ENCODE results near the gene CNNM1.

The CNNM1 gene

DNA sequence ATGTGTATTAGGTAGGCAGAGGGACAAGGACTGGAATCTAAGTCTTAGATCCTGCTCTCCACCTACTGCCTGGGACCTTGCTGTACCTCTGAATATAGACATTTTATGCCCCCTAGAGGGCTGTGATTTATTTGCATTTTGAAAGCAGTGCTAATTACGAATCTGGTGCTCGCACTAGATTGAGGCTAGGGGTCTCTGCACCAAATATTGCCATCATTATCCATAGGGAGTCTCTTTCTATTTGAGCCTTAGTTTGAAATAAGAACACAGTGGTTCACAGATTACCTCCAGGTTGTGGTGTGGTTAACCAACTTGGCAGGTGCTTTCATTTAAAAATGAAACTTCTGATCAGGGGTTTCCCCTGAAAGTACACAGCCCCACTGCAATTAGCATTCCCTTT is 41.8 kb downstream of the CNNM1 start:
- DNase-seq (ENCODE audit: low spot score) = no peak
- no peak for FAIRE-seq

DNA sequence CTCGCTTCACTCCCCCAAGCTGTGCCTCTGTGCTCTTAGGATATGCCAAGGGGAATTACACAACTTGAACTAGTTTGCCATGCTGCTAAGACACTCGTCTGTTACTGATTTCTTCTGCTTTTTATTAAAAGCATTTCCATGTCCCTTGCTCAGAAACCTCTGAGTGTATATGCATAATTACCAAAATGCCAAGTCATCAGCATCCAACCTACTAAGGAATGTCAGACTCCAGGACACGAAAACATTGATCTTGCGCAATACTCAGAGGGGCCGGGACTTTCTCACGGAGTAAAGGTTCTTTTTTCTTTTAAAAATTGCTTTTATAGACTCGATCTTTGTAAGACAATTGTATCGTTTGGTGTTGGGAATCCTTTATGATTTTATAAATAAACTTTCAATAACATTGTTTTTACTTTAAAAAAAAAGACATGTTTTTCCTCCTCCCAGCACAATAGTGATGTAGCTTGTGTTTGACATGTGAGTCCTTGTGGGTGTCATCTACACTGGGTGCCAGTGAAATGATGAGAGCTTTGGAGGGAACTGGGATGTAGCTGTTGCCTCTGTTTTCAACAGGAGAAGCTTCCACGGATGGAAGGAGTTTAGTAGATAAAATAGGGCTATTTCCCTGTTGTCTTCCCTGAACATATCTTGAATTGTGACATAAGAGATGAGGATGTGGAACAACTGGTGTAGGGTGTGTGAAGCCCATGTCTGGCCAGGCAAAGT is 43.6 kb downstream of the CNNM1 start:
- no peak for FAIRE-seq
- DNase-seq (ENCODE audit: low spot score) = no peak

DNA sequence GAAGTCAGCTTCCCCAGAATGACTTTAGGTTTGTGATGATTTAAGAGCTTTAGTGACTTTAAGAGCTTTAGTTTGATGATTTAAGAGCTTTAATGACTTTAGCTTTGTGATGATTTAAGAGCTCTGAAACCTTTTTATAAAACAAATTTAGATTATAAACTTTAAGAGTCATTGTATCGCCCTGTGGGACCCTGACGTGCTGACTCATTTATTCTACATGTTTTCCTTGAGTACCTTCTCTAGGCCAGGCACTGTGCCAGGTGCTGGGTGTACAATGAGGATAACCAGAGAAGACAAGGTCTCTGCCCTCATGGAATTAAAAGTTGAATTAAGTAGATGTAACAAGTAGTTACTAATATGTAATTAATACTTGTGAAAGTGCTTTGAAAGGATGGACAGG is 45.4 kb downstream of the CNNM1 start:
- DNase-seq (ENCODE audit: low spot score) (no peak), FAIRE-seq (no peak)

DNA sequence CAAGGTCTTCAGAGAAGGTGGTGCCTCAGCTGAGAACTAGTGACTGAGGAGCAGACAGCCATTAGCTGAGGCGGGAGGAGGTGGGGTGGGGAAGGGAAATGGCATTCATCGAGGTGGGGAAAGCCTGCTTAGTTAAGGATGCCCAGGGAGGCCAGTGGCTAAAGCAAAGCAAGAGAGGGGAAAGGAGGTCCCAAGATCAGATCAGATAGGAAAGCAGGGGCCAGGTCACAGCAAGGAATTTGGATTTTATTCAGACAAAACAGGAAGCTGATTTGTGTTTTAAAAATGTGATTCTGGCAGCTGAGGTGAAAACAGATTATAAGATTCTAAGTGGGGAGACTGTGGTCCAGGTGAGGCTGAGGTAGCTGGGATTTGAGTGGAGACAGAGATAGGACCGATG is 45.8 kb downstream of the CNNM1 start:
- no peak for DNase-seq (ENCODE audit: low spot score)
- FAIRE-seq = no peak

DNA sequence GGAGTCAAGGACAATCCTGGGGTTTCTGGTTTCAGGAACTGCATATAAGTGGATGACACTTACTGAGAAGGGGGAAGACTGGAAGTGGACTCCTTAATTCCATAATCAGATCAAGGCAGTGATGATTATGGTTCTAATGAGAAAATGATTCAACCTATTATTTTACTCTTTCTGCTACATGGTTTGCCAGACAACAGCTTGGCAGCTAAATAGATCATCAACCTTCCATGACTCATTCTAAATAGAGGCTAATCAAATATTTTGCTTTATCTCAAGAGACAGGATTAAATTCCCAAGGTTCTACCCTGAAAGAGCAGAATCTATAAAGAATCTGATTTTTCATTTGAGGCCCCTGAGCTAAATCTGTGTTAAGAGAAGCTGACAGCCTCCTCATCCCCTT is 46.3 kb downstream of the CNNM1 start:
- no peak for DNase-seq (ENCODE audit: low spot score)

DNA sequence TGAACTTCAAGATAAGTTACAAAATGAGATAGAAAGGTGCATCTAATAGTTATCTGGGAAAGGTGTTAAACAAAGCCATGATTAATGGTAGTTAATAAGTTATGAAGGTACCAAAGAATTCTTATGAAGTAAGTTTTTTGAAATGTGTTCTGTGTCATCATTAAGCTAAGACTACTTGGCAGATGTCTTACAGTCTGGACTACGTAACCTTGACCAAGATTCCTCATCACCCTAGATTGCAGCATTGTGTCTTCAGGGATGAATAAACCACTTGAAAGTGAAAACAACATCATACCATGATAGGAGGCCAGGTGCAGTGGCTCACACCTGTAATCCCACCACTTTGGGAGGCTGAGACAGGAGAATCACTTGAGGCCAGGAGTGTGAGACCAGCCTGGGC is 53.0 kb downstream of the CNNM1 start:
- no peak for DNase-seq (ENCODE audit: low spot score)
- FAIRE-seq = no peak

More for the DNA sequence above, 46.3 kb downstream of the CNNM1 start:
- FAIRE-seq = no peak

DNA sequence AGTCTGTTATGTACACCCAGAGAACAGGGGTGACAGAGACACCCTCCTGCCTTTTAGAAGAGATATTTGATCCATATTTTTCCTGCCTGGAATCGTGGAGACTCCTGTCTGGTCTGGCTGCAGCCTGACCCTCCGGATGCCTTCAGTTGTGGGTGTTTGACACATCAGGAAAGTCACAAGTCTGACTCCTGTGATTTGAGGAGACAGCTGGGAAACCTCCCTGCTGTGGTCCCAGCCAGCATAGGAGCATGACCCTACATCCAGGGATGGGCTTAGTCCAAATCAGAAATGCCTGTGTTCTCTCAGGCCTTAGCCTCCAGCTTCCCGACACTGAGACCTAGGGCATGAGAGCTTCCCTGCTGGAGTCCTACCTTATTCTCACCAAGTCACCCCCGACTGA is 57.9 kb downstream of the CNNM1 start:
- no peak for DNase-seq (ENCODE audit: low spot score)
- FAIRE-seq = no peak

DNA sequence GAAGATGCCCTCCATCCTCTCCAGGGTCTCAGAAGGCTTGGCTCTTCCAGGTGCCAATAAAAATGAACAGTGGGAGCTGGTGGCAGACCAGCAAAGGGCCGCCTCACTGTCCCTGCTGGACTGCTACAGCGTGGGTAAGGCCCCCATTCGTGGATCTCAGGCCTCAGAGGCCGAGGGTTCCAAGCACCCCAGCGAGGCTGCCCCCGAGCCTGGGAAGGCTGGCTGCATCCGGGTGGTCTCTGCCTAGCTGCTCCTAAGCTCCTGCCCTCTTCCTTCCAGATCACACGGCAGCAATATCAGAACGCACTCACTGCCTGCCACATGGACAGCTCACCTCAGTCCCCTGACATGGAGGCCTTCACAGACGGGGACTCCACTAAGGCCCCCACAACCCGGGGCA is 58.4 kb downstream of the CNNM1 start:
- FAIRE-seq = no peak
- no peak for DNase-seq (ENCODE audit: low spot score)

DNA sequence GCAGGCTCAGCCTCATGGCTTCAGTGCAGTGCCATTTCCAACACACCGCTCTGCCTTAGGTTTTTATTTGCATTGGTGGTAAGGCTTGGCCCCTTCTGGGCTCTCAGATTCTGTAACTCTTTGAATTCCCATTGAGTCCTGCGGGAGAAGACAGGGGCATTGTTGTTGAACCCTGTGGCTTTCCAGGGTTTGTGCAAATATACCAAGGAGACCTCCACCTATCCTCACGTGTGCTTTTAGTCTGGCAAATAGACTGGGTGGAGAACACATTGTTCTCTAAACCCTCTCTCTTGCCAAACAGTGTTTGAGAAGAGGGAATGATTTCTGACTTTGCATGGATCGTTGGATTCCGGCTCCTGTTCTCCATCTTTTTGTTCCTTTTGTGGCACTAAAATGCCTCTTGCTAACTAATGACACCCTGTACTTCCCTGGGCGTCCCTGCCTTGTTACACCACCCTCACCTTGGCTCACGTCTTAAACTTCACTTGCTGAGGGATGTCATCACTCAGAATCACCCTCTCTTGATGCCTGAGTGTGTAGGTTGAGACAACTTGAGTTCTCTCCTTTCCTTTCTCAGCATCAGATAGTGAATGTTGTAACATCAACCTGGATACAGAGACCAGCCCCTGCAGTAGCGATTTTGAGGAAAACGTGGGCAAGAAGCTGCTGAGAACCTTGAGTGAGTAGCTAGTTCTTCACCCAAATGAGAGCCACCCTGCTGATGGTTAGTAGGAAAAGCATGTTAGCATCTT is 60.7 kb downstream of the CNNM1 start:
- DNase-seq (ENCODE audit: low spot score) (no peak), FAIRE-seq (no peak)

DNA sequence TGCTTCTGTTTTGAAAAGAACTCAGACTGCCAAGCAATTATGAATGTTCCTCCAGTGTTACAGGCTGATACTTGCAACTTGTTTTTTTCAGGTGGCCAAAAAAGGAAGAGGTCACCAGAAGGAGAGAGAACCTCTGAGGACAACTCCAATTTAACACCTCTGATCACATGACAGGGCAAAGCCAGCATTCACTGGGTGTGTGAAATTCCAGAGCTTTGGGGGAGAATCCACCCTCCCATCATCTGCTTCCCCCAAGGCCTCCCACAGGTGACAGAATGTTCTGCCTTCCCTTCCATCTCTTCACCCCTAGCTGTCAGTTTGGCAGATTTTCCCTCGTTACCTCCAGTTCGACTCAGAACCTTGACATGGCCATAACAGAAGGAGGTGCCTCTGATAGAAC is 62.2 kb downstream of the CNNM1 start:
- FAIRE-seq = no peak
- no peak for DNase-seq (ENCODE audit: low spot score)

DNA sequence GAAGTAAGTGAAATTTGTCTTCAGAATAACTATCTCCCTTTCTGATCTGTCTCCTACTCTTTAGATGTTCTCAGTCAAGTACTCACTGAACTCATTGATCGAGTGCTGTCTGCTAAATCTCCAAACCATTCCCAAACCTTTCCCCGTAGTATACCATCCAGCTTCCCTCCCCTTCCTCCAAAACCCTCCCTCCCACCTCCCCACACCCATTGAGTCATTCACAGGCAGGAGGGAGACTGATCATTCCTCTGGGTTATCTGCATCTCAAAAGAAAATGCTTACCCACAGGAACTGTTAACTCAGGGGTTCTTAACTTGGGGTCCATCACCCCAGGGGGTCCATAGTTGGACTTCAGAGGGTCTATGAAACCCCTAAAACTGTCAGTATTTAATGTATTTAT is 63.9 kb downstream of the CNNM1 start:
- FAIRE-seq = no peak
- DNase-seq (ENCODE audit: low spot score) = no peak

DNA sequence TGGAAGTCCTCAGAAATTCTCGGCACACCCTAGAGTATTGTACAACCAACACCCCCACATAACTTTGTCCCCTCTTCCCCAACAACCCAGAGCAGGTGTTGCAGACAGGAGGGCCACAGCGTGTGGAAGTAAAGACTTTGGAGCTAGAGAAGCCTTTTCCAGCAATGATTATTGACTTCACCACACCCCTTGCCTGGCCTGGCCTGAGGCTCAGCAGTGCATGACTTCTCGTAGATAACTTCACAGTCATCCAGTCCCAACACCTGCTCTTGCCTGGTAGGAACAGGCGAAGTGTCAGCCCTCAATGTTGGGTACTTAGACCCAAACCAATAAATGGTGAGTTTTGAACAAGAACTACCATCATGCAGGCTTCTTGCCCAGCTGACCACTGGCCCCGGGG is 64.5 kb downstream of the CNNM1 start:
- FAIRE-seq = no peak

DNA sequence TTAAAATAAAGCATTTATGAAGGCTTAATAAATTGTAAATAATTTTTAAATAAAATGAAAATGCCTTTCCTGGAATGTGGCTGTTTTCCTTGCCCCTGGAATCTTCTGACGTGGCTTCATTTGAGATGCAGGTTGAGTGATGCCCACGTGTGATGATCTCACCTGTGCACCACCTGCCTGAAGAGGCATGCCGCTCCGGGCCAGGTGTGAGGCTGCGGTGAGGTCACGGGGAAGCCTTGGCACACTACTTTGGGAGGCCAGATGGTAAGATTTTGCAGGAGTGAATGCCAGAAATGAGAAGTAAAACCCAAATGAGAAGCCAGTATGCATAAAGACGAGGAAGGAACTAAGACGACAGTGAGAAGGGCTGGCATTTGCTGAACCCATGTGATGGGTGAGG is 65.1 kb downstream of the CNNM1 start:
- FAIRE-seq (no peak), DNase-seq (ENCODE audit: low spot score) (no peak)

More for the DNA sequence above, 64.5 kb downstream of the CNNM1 start:
- no peak for DNase-seq (ENCODE audit: low spot score)

DNA sequence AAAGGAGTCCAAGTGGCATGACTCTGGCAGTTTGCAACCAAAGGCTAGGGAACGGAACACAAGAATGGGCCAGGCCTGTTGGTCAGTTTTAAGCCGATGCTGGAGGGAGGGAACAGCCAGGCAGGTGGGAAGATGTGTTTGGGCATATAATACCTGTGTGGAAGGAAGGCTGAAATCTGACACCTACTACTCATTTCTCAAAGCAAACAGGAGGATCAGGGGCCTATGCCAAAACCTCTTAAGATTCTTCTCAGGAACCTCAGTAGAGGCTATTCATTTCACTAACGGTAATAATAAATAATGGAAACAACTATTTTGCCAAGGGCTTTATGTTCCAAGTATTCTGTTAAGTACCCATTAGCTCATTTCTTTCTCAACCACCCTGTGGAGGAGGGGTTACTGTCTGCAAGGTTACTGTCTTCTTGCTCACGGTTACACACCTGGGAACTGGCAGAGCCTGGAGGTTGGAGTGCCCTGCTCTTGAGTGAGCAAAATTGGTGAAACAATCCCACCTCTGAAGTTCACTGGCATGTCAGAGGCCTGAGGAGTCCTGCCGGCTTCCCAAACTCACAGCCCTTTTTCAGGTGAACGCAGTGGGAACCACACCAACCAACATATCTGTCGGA is 65.7 kb downstream of the CNNM1 start:
- no peak for FAIRE-seq
- DNase-seq (ENCODE audit: low spot score) = no peak

DNA sequence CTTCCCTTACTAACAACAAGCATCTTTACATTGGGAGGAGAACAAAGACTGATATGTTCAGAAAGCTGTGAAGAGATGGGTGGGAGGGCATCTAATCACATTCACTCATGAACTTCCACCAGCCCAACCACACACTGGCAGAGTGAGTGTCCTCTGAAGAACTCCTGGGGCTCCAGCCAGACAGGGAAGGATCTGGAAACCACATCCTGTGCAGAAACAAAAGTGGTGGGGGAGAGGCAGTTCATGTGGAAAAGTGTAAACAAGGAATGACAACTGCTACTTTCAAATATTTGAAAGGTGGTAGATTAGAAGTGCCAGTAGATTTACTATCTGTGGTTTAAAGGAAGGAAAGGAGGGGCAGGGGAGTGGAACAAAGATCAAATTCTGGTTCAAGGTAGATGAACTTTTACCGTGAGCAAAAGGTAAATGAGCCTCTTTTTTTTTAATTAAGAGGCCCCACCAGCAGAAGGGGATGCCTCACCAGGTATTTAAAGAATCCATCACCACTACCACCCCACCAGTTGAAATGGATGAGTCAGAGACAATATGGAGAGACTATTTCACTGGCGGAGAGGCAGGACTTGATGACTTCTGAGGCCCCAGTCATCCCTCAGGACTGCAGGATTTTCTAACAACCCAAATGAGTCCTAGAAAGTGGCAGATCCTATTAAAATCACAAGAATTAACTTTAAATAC is 66.7 kb downstream of the CNNM1 start:
- DNase-seq (ENCODE audit: low spot score) (peak; percentile 93), FAIRE-seq (peak; percentile 97)

DNA sequence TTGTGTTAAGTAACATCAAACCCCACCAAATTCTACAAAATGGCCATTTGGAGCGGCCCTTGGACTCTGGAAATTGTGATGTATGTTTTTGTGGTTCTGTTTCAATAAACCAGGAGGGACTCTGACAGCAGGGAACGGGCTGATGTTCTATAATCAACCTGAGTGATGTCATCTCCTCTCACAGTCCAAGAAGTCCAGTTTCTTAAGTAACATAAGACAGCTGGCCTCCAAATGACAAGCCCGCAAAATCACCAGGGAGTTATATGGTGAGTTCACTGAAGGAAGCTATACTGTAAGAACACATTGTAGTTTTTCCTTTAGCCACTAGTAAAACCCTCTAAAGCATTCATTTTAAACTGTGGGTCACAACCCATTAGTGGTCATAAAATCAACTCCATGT is 67.3 kb downstream of the CNNM1 start:
- peak; percentile 75 for DNase-seq (ENCODE audit: low spot score)

DNA sequence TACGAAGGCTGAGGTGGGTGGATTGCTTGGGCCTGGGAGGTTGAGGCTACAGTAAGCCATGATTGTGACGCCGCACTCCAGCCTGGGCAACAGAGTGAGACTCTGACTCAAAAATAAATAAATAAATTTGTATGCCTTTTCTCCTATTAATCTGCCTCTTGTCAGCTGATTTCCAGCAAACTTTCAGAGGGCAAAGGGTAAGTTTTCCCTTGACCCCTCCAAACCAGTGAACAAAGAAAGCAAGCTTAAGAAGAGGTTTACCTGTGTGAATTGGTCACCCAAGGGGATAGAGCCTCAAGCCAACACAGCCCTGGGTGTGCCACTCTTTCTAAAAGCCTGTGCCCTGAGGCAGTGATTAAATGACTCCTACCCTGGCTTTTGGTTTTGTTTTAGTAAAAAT is 70.5 kb downstream of the CNNM1 start:
- FAIRE-seq = no peak

More for the DNA sequence above, 67.3 kb downstream of the CNNM1 start:
- FAIRE-seq = no peak

DNA sequence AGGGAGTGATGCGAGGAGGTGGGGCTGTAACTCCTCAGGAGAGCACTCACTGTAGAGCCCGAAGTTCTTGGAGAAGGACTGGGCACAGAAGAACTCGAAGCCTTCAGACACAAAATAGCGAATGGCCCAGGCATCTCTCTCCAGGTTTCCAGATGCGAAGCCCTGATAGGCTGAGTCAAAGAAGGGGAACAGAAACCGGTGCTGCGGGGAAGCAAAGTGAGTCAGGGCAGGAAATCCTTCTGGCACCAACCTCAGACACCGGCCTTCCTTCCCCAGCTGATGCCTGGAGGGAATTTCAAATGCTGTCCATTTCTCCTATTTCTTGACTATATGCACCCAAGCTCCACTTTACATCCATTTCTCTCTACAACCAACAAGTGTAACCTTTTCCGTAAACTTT is 74.5 kb downstream of the CNNM1 start:
- DNase-seq (ENCODE audit: low spot score) = no peak
- FAIRE-seq = no peak

More for the DNA sequence above, 70.5 kb downstream of the CNNM1 start:
- no peak for DNase-seq (ENCODE audit: low spot score)

DNA sequence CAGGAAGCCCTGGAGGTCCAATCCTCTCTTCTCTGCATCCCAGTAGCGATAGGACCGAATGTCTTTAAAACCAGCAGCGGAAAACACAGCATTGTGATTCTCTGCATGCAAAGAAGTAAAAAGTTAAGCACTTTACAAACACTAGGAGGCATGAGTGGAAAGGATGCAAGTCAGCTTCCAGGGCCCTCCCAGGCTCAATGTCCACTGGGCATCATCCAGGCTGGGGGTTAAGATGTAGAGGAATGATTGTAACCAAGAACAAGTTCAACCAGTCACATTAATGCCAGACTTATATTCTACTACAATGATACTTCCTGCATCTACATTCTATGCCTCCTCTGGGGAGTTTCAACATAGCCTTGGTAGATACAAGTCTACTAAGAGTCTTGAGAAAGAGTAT is 77.0 kb downstream of the CNNM1 start:
- no peak for DNase-seq (ENCODE audit: low spot score)
- no peak for FAIRE-seq

DNA sequence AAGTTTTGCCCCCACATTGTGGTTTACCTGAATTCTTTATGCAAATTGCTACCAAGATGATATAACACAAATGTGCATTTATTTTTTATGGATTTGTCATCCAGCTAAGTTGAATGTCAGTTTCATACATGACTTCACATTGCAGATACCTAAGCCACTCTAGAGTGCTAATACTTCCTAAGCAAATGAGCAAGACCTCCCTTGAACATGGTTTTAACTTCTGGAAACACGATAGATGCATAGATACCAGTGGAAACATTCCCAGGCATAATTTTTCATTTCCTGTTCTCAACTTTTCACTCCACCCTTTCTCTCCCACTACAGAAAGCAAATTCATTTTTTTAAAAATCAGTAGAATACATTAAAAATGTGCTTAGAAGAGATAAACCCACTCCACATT is 81.0 kb downstream of the CNNM1 start:
- no peak for FAIRE-seq
- no peak for DNase-seq (ENCODE audit: low spot score)

DNA sequence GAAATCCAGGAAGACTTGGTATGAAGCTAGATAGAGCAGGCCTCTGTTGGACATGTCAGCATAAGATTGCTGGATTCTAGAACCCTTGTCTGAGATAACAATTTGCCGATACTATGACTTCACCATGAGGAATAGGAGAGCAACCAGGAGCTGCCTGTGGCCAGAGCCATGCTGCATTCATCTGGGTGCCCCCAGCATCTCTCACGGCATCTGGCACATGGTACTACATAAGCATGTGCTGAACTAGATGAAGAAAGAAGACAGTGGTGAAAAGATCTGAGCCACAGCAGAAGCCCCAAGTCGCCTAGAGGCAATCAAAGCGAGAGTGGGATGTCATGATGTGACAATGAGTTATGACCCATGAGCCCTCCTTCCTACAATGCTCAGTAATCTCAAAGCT is 81.7 kb downstream of the CNNM1 start:
- DNase-seq (ENCODE audit: low spot score) (no peak), FAIRE-seq (no peak)

DNA sequence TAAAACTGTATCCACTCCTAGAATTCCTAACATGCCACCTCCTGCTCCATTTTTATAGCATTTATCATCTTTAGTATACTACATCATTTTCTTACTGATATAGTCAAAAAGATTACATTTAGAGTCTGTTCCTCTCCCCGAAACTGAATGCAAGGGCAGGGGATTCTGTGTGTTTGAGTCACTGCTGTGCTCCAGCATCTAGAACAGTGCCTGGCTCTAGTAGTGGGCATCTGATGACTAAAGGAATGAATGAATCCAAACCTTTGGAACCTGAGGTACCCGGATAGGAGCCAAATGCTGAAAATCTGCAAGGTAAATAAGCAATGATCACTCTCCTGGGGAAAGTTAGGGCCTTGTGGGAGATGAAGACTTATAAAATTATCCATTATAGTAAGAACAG is 82.4 kb downstream of the CNNM1 start:
- no peak for FAIRE-seq
- DNase-seq (ENCODE audit: low spot score) = no peak
